KMS-11 (cell line): Measurements from ENCODE around the gene ATF6B.
"Not testable (repeated sequence)": the region's sequence is repeated elsewhere in the genome, so short reads cannot be mapped to it uniquely, and the experiment has no call there.

Source experiments
- H2AFZ ChIP-seq: fragments of 200-600 bp; sonication (generic); 2 replicates; pipeline ENCODE4 v1.6.1; 2016; ENCODE audit warnings: antibody characterized with exemption, mixed run types, low read depth
- H3K27ac ChIP-seq: fragments of 200-600 bp; sonication (generic); 2 replicates; pipeline ENCODE4 v1.6.1; 2016; ENCODE audit warnings: mild to moderate bottlenecking, mixed run types
- H3K27me3 ChIP-seq: fragments of 200-600 bp; sonication (generic); 2 replicates; pipeline ENCODE4 v1.6.1; 2017; ENCODE audit warnings: mild to moderate bottlenecking, low read depth, mixed run types, moderate library complexity; ENCODE audit not compliant: insufficient read depth
- H3K36me3 ChIP-seq: fragments of 200-600 bp; sonication (generic); 2 replicates; pipeline ENCODE4 v1.6.1; 2017; ENCODE audit warnings: mild to moderate bottlenecking, mixed run types; ENCODE audit not compliant: insufficient read depth
- H3K4me1 ChIP-seq: fragments of 200-600 bp; sonication (generic); 2 replicates; pipeline ENCODE4 v1.6.1; 2016; ENCODE audit warnings: mild to moderate bottlenecking, low read depth, mixed run types; ENCODE audit not compliant: poor library complexity, severe bottlenecking
- H3K4me2 ChIP-seq: fragments of 200-600 bp; sonication (generic); 2 replicates; pipeline ENCODE4 v1.7.0; 2016; ENCODE audit warnings: mild to moderate bottlenecking, mixed run types
- H3K4me3 ChIP-seq: fragments of 200-600 bp; sonication (generic); IDR thresholded peaks from 2 replicates; pipeline ENCODE4 v1.6.1; 2017; ENCODE audit warnings: low read depth, low read length, mixed read lengths; ENCODE audit not compliant: insufficient read depth
- H3K79me2 ChIP-seq: fragments of 200-600 bp; sonication (generic); 2 replicates; pipeline ENCODE4 v1.6.1; 2016; ENCODE audit warnings: low read depth, mixed run types; ENCODE audit not compliant: insufficient read depth
- H3K9ac ChIP-seq: fragments of 200-600 bp; sonication (generic); 2 replicates; pipeline ENCODE4 v1.6.1; 2016; ENCODE audit warnings: mild to moderate bottlenecking, mixed run types
- H4K20me1 ChIP-seq: fragments of 200-600 bp; sonication (generic); 2 replicates; pipeline ENCODE4 v1.6.1; 2016; ENCODE audit warnings: mild to moderate bottlenecking, mixed run types; ENCODE audit not compliant: insufficient read depth
- TF ChIP-seq, protein P1 (sequence below): fragments of 200-600 bp; sonication (generic); conservative IDR thresholded peaks from 2 replicates; pipeline ENCODE4 v1.6.1; 2017; ENCODE audit warnings: low read depth, mild to moderate bottlenecking, antibody characterized with exemption, low read length, moderate library complexity, mixed read lengths

The ATF6B gene

DNA sequence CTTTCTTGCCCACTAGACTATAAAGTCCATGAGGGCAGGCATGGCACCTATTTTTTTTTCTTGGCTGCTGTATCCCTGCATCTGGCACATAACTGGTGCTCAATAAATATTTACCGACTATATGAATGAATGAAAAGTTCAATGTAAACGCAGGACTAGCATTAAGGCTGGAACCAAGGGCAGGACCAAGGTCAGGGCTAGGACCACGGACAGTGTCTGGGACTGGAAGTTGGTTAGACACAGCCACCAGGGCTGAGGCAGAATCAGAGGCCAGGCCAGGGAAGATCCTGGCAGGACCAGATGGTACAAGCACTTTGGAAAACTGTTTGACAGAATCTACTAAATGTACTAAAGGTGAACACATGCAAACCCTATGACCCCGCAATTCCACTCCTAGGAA lies 22.6 kb downstream of the ATF6B start:
- H3K79me2 ChIP-seq = no peaks in the 10 kb centered on the region
- H4K20me1 ChIP-seq = no peaks in the 10 kb centered on the region
- no peak overlapping the region for H3K4me3 ChIP-seq
- H3K4me2 ChIP-seq = no peak overlapping the region
- no peaks in the 10 kb centered on the region for H3K4me1 ChIP-seq
- H3K9ac ChIP-seq = no peak overlapping the region
- H3K36me3 ChIP-seq = no peaks in the 10 kb centered on the region
- peaks cover 43% of the 10 kb centered on the region; the same call in 1 of the 2 replicates for H3K27me3 ChIP-seq
- TF ChIP-seq, protein P1, sequence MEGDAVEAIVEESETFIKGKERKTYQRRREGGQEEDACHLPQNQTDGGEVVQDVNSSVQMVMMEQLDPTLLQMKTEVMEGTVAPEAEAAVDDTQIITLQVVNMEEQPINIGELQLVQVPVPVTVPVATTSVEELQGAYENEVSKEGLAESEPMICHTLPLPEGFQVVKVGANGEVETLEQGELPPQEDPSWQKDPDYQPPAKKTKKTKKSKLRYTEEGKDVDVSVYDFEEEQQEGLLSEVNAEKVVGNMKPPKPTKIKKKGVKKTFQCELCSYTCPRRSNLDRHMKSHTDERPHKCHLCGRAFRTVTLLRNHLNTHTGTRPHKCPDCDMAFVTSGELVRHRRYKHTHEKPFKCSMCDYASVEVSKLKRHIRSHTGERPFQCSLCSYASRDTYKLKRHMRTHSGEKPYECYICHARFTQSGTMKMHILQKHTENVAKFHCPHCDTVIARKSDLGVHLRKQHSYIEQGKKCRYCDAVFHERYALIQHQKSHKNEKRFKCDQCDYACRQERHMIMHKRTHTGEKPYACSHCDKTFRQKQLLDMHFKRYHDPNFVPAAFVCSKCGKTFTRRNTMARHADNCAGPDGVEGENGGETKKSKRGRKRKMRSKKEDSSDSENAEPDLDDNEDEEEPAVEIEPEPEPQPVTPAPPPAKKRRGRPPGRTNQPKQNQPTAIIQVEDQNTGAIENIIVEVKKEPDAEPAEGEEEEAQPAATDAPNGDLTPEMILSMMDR = no peak
- H3K27ac ChIP-seq = no peak overlapping the region
- H2AFZ ChIP-seq = no peak overlapping the region

DNA sequence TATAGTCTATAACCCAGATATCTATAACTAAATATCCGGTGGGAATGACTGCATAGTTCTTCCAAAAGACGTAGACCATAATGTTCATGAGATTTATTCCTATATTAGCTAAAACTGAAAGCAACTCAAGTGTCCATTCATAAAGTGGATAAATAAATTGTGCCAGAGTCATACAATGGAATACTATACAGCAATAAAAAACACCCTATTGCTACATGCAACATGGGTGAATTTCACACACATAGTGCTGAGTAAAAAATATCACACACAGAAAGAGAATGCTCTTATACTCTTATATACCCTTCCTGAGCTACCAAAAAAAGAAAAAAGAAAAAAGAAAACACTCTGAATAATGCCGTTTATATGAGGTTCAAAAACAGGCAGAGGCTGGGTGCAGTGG lies 25.8 kb downstream of the ATF6B start:
- Histone ChIP-seq H3K9ac (no peak overlapping the region), H3K27ac (no peak overlapping the region), H2AFZ (no peak overlapping the region), H3K79me2 (no peaks in the 10 kb centered on the region), H3K36me3 (no peaks in the 10 kb centered on the region), H4K20me1 (no peaks in the 10 kb centered on the region), H3K27me3 (peaks cover 30% of the 10 kb centered on the region; the same call in 1 of the 2 replicates), H3K4me3 (no peak overlapping the region), H3K4me2 (no peak overlapping the region), H3K4me1 (no peaks in the 10 kb centered on the region)
- TF ChIP-seq, protein P1 = no peak

DNA sequence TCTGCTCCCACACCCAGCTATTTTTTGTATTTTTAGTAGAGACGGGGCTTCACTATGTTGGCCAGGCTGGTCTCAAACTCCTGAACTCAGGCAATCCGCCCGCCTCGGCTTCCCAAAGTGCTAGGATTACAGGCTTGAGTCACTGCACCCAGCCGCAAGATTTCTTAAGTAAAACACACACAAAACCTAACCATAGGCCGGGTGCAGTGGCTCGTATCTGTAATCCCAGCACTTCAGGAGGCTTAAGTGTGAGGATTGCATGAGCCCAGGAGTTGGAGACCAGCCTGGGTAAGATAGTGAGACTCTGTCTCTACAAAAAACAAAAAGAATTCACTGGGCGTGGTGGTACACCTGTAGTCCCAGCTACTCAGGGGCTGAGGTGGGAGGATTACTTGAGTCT lies 27.8 kb downstream of the ATF6B start:
- not testable (repeated sequence) for H3K4me3 ChIP-seq, H4K20me1 ChIP-seq, H3K4me2 ChIP-seq, H3K27ac ChIP-seq, H3K4me1 ChIP-seq, H2AFZ ChIP-seq, H3K9ac ChIP-seq, H3K79me2 ChIP-seq, H3K36me3 ChIP-seq
- peaks cover 12% of the 10 kb centered on the region; the same call in 1 of the 2 replicates for H3K27me3 ChIP-seq

DNA sequence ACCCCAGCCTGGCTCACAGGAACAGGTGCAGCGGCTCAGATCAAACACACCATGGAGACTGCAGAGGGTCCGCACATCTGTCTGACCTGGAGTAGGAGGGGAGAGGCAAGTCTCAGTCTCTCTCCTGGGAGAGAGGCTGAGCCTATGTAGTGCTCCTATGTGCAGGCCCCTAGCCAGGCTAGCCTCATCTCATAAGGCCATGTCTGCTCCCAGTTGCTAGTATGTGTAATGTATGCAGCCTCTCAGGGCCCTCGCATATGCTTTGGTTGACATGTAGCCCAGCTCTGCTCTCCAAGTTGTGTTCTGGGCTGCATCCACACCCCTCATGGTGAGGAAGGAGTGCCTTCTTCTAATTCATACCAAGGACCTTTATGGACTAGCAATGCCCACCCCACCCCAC lies 30.7 kb downstream of the ATF6B start:
- Histone ChIP-seq H3K4me1 (no peaks in the 10 kb centered on the region), H2AFZ (no peak overlapping the region), H3K4me2 (no peak overlapping the region), H3K27ac (no peak overlapping the region), H3K79me2 (no peaks in the 10 kb centered on the region), H3K27me3 (peaks cover 10% of the 10 kb centered on the region; the same call in 1 of the 2 replicates), H3K36me3 (no peaks in the 10 kb centered on the region), H3K4me3 (no peak overlapping the region), H3K9ac (no peak overlapping the region), H4K20me1 (no peaks in the 10 kb centered on the region)
- TF ChIP-seq, protein P1 = no peak

DNA sequence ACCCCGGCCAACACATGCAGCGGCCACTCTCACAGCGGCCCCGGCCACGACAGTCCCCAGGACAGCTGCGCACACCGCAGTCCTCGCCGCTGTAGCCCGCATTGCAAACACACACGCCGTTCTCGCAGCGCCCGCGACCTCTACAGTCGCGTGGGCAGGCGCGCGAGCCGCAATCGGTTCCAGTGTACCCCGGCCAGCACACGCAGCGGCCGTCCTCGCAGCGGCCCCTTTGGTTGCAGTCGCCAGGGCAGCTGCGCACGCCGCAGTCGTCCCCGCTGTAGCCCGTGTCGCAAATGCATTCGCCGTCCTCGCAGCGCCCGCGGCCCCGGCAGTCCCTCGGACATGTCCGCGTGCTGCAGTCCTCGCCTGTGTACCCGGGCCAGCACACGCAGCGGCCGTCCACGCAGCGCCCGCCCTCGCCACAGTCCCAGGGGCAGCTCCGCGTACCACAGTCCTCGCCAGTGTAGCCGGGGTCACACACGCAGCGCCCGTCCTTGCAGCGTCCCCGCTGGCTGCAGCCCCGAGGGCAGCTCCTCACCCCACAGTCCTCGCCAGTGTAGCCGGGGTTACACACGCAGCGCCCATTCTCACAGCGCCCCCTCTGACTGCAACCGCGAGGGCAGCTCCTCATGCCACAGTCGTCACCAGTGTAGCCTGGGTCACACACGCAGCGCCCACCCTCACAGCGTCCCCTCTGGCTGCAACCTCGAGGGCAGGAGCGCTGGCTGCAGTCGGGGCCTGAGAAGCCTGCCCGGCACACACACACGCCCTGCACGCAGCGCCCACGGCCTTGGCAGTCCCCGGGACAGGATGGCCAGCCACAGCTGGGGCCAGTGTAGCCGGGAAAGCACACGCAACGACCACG lies 31.4 kb downstream of the ATF6B start:
- H3K4me2 ChIP-seq = no peak overlapping the region

More for the DNA sequence above, 31.4 kb downstream of the ATF6B start:
- no peak overlapping the region for H3K9ac ChIP-seq
- H3K4me1 ChIP-seq = no peaks in the 10 kb centered on the region
- H3K79me2 ChIP-seq = no peaks in the 10 kb centered on the region
- H4K20me1 ChIP-seq = no peaks in the 10 kb centered on the region
- TF ChIP-seq, protein P1 = no peak
- no peak overlapping the region for H3K27ac ChIP-seq
- H2AFZ ChIP-seq = no peak overlapping the region
- no peak overlapping the region for H3K4me3 ChIP-seq
- no peaks in the 10 kb centered on the region for H3K36me3 ChIP-seq
- H3K27me3 ChIP-seq = peaks cover 17% of the 10 kb centered on the region; the same call in 1 of the 2 replicates
